GM19397 (cell line): ENCODE measurements around the gene MIGA2.

Source experiments
- ATAC-seq: cut with Tn5 transposase; IDR thresholded peaks from one replicate; pipeline ENCODE4 v1.9.1; 2021; ENCODE audit warnings: mild to moderate bottlenecking, moderate library complexity; ENCODE audit not compliant: unreplicated experiment

MIGA2 gene

GRCh38 chr9:129118799-129119198 lies 82.4 kb downstream of the MIGA2 start:
- ATAC-seq: no peak

GRCh38 chr9:129121483-129121882 lies 85.1 kb downstream of the MIGA2 start:
- no peak for ATAC-seq
